Subcutaneous abdominal adipose tissue (tissue), 5 donors: ENCODE data around the gene EIF4A3.
"Not testable (repeated sequence)": the region's sequence is repeated elsewhere in the genome, so short reads cannot be mapped to it uniquely, and the experiment has no call there.

Experiments used
- H3K27ac ChIP-seq: one replicate; pipeline ENCODE4 v1.7.0; 2013; ENCODE audit warnings: low read depth, mild to moderate bottlenecking, inconsistent platforms, low read length, moderate library complexity
- H3K27me3 ChIP-seq, 5 donors: one replicate each; pipeline ENCODE4 v1.7.0; 2013; ENCODE audit warnings: low read length in 5 of 5, inconsistent platforms in 1 of 5; ENCODE audit not compliant: control insufficient read depth in 5 of 5, insufficient read depth in 4 of 5
- H3K36me3 ChIP-seq, 5 donors: one replicate each; pipeline ENCODE4 v1.7.0; 2013; ENCODE audit warnings: low read length in 5 of 5; ENCODE audit not compliant: control insufficient read depth in 5 of 5, insufficient read depth in 5 of 5
- H3K4me1 ChIP-seq, 5 donors: one replicate each; pipeline ENCODE4 v1.7.0; 2013; ENCODE audit warnings: low read length in 5 of 5, mild to moderate bottlenecking in 3 of 5, moderate library complexity in 1 of 5; ENCODE audit not compliant: control insufficient read depth in 5 of 5, insufficient read depth in 5 of 5
- H3K4me3 ChIP-seq, 5 donors: one replicate each; pipeline ENCODE4 v1.7.0; 2013; ENCODE audit warnings: low read length in 5 of 5, low read depth in 1 of 5
- H3K9ac ChIP-seq, 5 donors: one replicate each; pipeline ENCODE4 v1.7.0; 2013; ENCODE audit warnings: low read length in 5 of 5, mild to moderate bottlenecking in 4 of 5, moderate library complexity in 3 of 5
- H3K9me3 ChIP-seq, 5 donors: one replicate each; pipeline ENCODE4 v1.7.0; 2013; ENCODE audit warnings: low read length in 5 of 5; ENCODE audit not compliant: control insufficient read depth in 5 of 5
- donor health status: healthy.
- donor health status: healthy.
- donor health status: healthy.
- donor health status: healthy.
- donor health status: healthy.

The EIF4A3 gene

DNA sequence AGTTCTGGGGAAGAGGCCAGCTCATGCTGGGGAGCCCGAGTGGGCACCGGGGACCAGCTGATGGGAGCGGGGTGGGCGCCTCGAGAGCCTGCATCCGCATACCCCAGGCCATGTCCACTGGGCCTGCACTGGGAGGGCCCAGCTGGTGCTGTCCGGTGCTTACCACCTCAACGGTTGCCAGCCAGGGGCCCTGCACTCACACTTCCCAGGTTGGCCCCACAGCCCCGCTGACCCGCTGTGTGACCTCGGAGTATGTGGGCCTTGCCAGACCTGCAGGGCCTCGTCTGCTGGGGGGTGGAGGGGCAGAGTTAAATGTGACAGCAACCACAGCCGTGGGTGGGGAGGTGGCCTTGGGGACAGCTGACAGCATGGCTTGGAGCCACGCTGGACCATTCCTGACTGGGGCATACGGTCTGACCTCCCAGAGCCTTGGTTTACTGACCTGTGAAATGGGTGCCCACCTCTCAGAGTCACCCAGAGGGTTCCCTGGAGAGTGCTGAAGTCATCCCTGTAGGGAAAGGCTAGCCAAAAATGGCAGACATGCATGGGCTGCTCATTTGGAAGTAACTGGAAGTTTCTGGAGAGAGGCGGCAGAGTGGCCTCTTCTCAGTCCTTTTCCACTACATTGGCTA lies 51.0 kb downstream of the EIF4A3 start:
- Histone ChIP-seq H3K27me3 (no peaks in the 10 kb centered on the region), H3K4me1 (peaks cover 2 to 20% (median 7%) of the 10 kb centered on the region in 5 donors), H3K9ac (no peak overlapping the region), H3K9me3 (no peaks in the 10 kb centered on the region), H3K4me3 (no peak overlapping the region), H3K36me3 (no peaks in the 10 kb centered on the region), H3K27ac (no peak overlapping the region)

DNA sequence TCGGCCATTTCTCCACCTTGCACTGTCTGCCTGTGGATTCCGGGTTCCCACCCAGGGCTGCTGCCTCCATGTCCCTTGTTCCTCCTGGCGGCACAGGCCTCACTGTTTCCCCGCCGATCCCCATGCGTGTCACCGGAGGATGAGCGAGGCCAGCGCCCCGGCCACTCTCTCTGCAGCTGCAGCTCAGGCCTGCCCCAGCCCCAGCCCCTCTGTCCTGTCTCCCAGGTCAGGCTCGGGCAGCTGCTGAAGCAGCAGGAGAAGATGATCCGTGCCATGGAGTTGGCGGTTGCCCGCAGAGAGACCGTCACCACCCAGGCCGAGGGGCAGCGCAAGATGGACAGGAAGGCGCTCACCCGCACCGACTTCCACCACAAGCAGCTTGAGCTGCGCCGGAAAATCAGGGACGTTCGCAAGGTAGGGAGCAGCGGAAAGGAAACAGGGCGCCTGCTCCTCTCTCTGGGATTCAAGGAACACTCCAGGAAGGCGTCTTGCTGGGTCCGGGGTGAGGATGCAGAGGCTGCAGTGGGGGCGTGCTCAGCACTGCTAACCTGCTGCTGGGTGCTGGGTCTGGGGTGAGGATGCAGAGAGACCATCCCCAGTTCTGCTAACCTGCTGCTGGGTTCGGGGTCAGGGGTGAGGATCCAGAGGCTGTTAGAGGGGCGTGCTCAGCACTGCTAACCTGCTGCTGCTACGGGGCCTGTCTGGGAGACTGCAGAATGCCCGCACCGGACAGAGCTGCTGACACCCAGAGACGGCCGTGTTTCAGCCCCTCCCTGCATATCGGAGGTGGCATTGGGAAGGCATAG lies 51.7 kb downstream of the EIF4A3 start:
- Histone ChIP-seq H3K27ac (no peak overlapping the region), H3K9me3 (no peaks in the 10 kb centered on the region), H3K36me3 (no peaks in the 10 kb centered on the region), H3K27me3 (no peaks in the 10 kb centered on the region), H3K4me1 (peaks cover 0 to 13% (median 2%) of the 10 kb centered on the region in 5 donors), H3K9ac (no peak overlapping the region), H3K4me3 (no peak overlapping the region)

GRCh38 chr17:80092959-80093358 lies 54.0 kb downstream of the EIF4A3 start:
- H3K9ac ChIP-seq: no peak overlapping the region
- H3K27me3 ChIP-seq: no peaks in the 10 kb centered on the region
- peaks cover 0 to 2% (median 0%) of the 10 kb centered on the region in 5 donors for H3K36me3 ChIP-seq
- peaks cover 0 to 13% (median 0%) of the 10 kb centered on the region in 5 donors for H3K4me1 ChIP-seq
- no peak overlapping the region for H3K27ac ChIP-seq
- H3K9me3 ChIP-seq: no peaks in the 10 kb centered on the region
- H3K4me3 ChIP-seq: peak overlapping the region in 1 of 5 donors; percentile 15

GRCh38 chr17:80091376-80091775 lies 55.6 kb downstream of the EIF4A3 start:
- Histone ChIP-seq H3K36me3 (peaks cover 0 to 2% (median 0%) of the 10 kb centered on the region in 5 donors), H3K9ac (peak overlapping the region in 1 of 5 donors; percentile 51), H3K27me3 (no peaks in the 10 kb centered on the region), H3K27ac (no peak overlapping the region), H3K4me1 (peaks cover 0 to 13% (median 0%) of the 10 kb centered on the region in 5 donors), H3K9me3 (no peaks in the 10 kb centered on the region), H3K4me3 (no peak overlapping the region)

DNA sequence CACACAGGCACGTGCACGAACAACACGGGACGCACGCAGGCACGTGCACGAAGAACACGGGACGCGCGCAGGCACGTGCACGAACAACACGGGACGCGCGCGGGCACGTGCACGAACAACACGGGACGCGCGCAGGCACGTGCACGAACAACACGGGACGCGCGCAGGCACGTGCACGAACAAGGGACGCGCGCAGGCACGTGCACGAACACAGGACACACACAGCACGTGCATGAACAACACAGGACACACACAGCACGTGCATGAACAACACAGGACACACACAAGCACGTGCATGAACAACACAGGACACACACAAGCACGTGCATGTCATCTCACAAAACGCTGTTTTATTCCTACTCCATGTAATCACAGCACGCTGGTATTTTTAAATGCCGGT lies 56.8 kb downstream of the EIF4A3 start:
- H3K4me3 ChIP-seq, H3K27me3 ChIP-seq, H3K9me3 ChIP-seq, H3K27ac ChIP-seq, H3K9ac ChIP-seq, H3K36me3 ChIP-seq: not testable (repeated sequence)
- H3K4me1 ChIP-seq: peaks cover 0 to 13% (median 0%) of the 10 kb centered on the region in 5 donors

DNA sequence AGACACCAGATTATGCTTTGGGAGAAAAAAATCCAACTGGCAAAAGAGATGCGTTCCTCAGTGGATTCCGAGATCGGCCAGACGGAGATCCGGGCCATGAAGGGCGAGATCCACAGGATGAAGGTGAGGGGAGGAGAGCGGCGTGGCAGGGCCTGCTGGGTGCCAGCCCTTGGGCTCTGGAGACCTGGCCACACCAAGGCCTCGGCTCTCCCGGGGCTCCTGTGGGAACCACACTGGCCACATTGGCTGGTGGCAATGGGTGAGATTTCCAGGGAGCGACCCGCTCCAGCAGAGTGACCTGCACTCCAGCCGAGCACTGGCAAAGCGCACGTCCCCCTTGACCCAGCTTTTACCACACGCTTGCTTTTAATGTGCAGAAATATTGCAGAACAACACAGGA lies 57.2 kb downstream of the EIF4A3 start:
- Histone ChIP-seq H3K36me3 (peaks cover 0 to 3% (median 0%) of the 10 kb centered on the region in 5 donors), H3K9ac (no peak overlapping the region), H3K4me1 (peaks cover 0 to 13% (median 0%) of the 10 kb centered on the region in 5 donors), H3K27ac (no peak overlapping the region), H3K27me3 (no peaks in the 10 kb centered on the region), H3K9me3 (no peaks in the 10 kb centered on the region), H3K4me3 (no peak overlapping the region)

DNA sequence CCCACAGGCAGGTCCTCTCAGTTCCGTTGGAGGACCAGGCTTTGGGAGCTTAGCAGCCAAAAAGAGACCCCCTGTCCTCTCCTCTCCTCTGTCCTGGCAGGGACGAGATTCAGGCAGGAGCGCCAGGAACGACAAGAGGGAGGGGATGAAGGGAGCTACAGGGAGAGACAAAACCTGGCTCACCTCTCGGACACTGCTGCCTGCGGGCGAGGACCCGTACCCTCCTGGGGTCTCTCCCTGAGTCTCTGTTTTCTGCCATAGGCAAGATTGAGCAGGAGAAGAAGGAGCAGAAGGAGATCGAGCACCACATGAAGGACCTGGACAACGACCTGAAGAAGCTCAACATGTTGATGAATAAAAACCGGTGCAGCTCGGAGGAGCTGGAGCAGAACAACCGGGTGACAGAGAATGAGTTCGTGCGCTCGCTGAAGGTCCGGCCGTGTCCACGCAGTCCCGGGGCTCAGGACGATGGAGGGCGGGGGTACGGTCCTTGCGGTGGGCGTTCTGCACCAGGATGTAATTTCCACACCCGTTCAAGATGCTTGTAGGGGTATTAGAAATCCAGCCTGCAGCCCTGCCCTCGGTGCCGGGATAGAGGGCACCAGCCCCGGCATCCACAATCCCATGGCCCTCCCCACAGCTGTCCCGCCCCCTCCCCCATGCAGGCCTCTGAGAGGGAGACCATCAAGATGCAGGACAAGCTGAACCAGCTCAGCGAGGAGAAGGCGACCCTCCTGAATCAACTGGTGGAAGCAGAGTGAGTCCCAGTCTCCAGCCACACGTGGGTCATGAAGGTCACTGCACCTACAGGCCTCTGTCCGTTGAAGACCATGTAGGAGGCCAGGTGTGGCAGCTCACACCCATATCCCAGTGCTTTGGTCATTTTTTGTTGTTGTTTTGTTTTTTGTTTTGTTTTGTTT lies 59.3 kb downstream of the EIF4A3 start:
- Histone ChIP-seq H3K9me3 (no peaks in the 10 kb centered on the region), H3K27ac (no peak overlapping the region), H3K36me3 (peaks cover 0 to 4% (median 0%) of the 10 kb centered on the region in 5 donors), H3K4me3 (no peak overlapping the region), H3K9ac (no peak overlapping the region), H3K4me1 (peaks cover 0 to 14% (median 4%) of the 10 kb centered on the region in 5 donors), H3K27me3 (no peaks in the 10 kb centered on the region)

DNA sequence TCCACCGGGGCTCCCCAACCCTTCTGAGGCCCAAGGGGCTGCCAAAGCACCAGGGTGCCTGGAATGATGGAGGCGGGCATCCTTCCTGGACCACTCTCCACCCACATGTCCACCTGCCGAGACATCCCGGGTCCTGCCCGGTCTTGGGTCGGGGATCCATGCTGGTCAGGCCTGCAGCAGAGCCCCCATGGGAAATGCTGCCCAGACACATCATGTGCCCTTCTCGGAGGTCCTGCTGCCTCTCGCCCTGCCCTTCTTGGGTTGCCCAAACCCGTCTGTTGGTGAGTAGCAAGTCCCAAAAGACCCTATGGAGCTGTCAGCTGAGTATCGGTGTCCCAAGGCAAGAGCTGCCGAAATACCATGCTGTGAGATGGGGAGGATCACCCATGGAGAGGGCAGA lies 60.3 kb downstream of the EIF4A3 start:
- no peak overlapping the region for H3K9ac ChIP-seq
- H3K4me3 ChIP-seq: no peak overlapping the region
- peaks cover 0 to 4% (median 0%) of the 10 kb centered on the region in 5 donors for H3K36me3 ChIP-seq
- H3K9me3 ChIP-seq: no peaks in the 10 kb centered on the region
- no peak overlapping the region for H3K27ac ChIP-seq
- peaks cover 0 to 10% (median 7%) of the 10 kb centered on the region in 5 donors for H3K4me1 ChIP-seq
- no peaks in the 10 kb centered on the region for H3K27me3 ChIP-seq

GRCh38 chr17:80086081-80086480 lies 60.8 kb downstream of the EIF4A3 start:
- no peak overlapping the region for H3K9ac ChIP-seq

More at GRCh38 chr17:80086081-80086480, 60.8 kb downstream of the EIF4A3 start:
- no peak overlapping the region for H3K4me3 ChIP-seq
- H3K4me1 ChIP-seq: peaks cover 0 to 10% (median 6%) of the 10 kb centered on the region in 5 donors
- H3K27me3 ChIP-seq: no peaks in the 10 kb centered on the region
- H3K27ac ChIP-seq: no peak overlapping the region
- peaks cover 0 to 4% (median 0%) of the 10 kb centered on the region in 5 donors for H3K36me3 ChIP-seq
- H3K9me3 ChIP-seq: no peaks in the 10 kb centered on the region
